SU-DHL-6 (cell line): ENCODE measurements around the gene IFNA1.

Source experiments
- H2AFZ ChIP-seq: fragments of 200-600 bp; sonication (generic); 2 replicates; pipeline ENCODE4 v1.6.1; 2014; ENCODE audit warnings: low read depth, mild to moderate bottlenecking, moderate library complexity, mixed read lengths, antibody characterized with exemption, low read length; ENCODE audit not compliant: severe bottlenecking
- H3F3A ChIP-seq: fragments of 200-600 bp; shearing (Covaris generic); 2 replicates; pipeline ENCODE4 v1.6.0; 2016; ENCODE audit warnings: antibody characterized with exemption, mild to moderate bottlenecking; ENCODE audit not compliant: insufficient read depth
- H3K27ac ChIP-seq: fragments of 200-600 bp; sonication (generic); 2 replicates; pipeline ENCODE4 v1.5.1; 2016; ENCODE audit warnings: low read depth, mild to moderate bottlenecking, low read length, moderate library complexity, mixed read lengths
- H3K27me3 ChIP-seq: fragments of 200-600 bp; sonication (generic), shearing (Covaris generic); 2 replicates; pipeline ENCODE4 v1.6.0; 2014; ENCODE audit warnings: mild to moderate bottlenecking, low read length
- H3K36me3 ChIP-seq: fragments of 200-600 bp; sonication (generic); 2 replicates; pipeline ENCODE4 v1.6.1; 2014; ENCODE audit warnings: mild to moderate bottlenecking, low read length, mixed read lengths
- H3K4me2 ChIP-seq: fragments of 300-600, 200-600 bp; shearing (Covaris generic), sonication (generic); 2 replicates; pipeline ENCODE4 v1.6.0; 2014; ENCODE audit warnings: low read length, low read depth, mild to moderate bottlenecking; ENCODE audit not compliant: poor library complexity, severe bottlenecking
- H3K4me3 ChIP-seq: fragments of 200-600 bp; sonication (generic); 2 replicates; pipeline ENCODE4 v1.5.1; 2014; ENCODE audit warnings: antibody characterized with exemption, low read length, mild to moderate bottlenecking, mixed read lengths; ENCODE audit not compliant: insufficient read depth, poor library complexity, severe bottlenecking
- H3K79me2 ChIP-seq: fragments of 200-600 bp; sonication (generic); 2 replicates; pipeline ENCODE4 v1.6.1; 2014; ENCODE audit warnings: mild to moderate bottlenecking, low read length, moderate library complexity; ENCODE audit not compliant: insufficient read depth
- H3K9ac ChIP-seq: fragments of 200-600 bp; sonication (generic); 2 replicates; pipeline ENCODE4 v1.7.0; 2014; ENCODE audit warnings: mild to moderate bottlenecking, low read length
- H3K9me2 ChIP-seq: fragments of 200-600 bp; sonication (generic); replicated peaks from 2 replicates; pipeline ENCODE4 v1.6.1; 2014; ENCODE audit warnings: low read length; ENCODE audit not compliant: insufficient read depth
- H3K9me3 ChIP-seq: fragments of 200-600 bp; sonication (generic); 2 replicates; pipeline ENCODE4 v1.6.1; 2014; ENCODE audit warnings: low read length, mixed read lengths; ENCODE audit not compliant: insufficient read depth
- H4K20me1 ChIP-seq: fragments of 200-600 bp; sonication (generic); 2 replicates; pipeline ENCODE4 v1.6.1; 2014; ENCODE audit warnings: low read depth, mild to moderate bottlenecking, antibody characterized with exemption, low read length, moderate library complexity, mixed read lengths
- CTCF ChIP-seq: fragments of 200-600 bp; sonication (generic); IDR thresholded peaks from one replicate; pipeline ENCODE4 v1.5.1; 2017; ENCODE audit warnings: antibody characterized with exemption, mild to moderate bottlenecking, low read length, moderate library complexity; ENCODE audit not compliant: insufficient read depth, poor library complexity, severe bottlenecking
- EZH2phosphoT487 ChIP-seq: fragments of 200-600 bp; sonication (generic), shearing (Covaris generic); conservative IDR thresholded peaks from 2 replicates; pipeline ENCODE4 v1.6.1; 2018; ENCODE audit warnings: mild to moderate bottlenecking, antibody characterized with exemption, low read length, moderate library complexity, mixed read lengths

IFNA1 gene

GRCh38 chr9:21455320-21455719 lies 15.1 kb downstream of the IFNA1 start:
- H3K9me3 ChIP-seq: no peaks in the 10 kb centered on the region
- no peaks in the 10 kb centered on the region for H3K27me3 ChIP-seq
- no peaks in the 10 kb centered on the region for H3F3A ChIP-seq
- no peaks in the 10 kb centered on the region for H4K20me1 ChIP-seq
- no peak for TF ChIP-seq EZH2phosphoT487
- TF ChIP-seq CTCF: peak; percentile 50
- H2AFZ ChIP-seq: no peak overlapping the region
- no peak overlapping the region for H3K27ac ChIP-seq
- H3K79me2 ChIP-seq: no peaks in the 10 kb centered on the region
- no peak overlapping the region for H3K4me3 ChIP-seq
- H3K4me2 ChIP-seq: no peak overlapping the region
- H3K9ac ChIP-seq: no peak overlapping the region
- H3K36me3 ChIP-seq: no peaks in the 10 kb centered on the region
- H3K9me2 ChIP-seq: no peaks in the 10 kb centered on the region

GRCh38 chr9:21461377-21461776 lies 21.1 kb downstream of the IFNA1 start:
- Histone ChIP-seq H3K79me2 (no peaks in the 10 kb centered on the region), H3K27me3 (no peaks in the 10 kb centered on the region), H3K36me3 (no peaks in the 10 kb centered on the region), H3K27ac (no peak overlapping the region), H3K4me2 (no peak overlapping the region), H3K9me2 (no peaks in the 10 kb centered on the region), H3K9ac (no peak overlapping the region), H2AFZ (no peak overlapping the region), H3F3A (no peaks in the 10 kb centered on the region), H3K4me3 (no peak overlapping the region), H4K20me1 (no peaks in the 10 kb centered on the region), H3K9me3 (no peaks in the 10 kb centered on the region)
- no peak for TF ChIP-seq CTCF
- TF ChIP-seq EZH2phosphoT487: no peak

- Histone ChIP-seq H3K27ac (no peak overlapping the region), H3F3A (no peaks in the 10 kb centered on the region), H3K79me2 (no peaks in the 10 kb centered on the region), H3K27me3 (no peaks in the 10 kb centered on the region), H4K20me1 (no peaks in the 10 kb centered on the region; the same call in 1 of the 2 replicates), H3K4me2 (no peak overlapping the region), H3K4me3 (no peak overlapping the region), H3K9ac (no peak overlapping the region), H3K36me3 (no peaks in the 10 kb centered on the region), H3K9me2 (no peaks in the 10 kb centered on the region), H2AFZ (no peak overlapping the region), H3K9me3 (no peaks in the 10 kb centered on the region)
- TF ChIP-seq CTCF (no peak), EZH2phosphoT487 (no peak)
Observed at GRCh38 chr9:21465138-21465537, 24.9 kb downstream of the IFNA1 start.
